SW 1271 (cell line): ENCODE measurements around the gene KIRREL3.

Experiments used
- DNase-seq, 2 experiments: peaks; one replicate each; lab custom pipeline; 2025; lab: John Stamatoyannopoulos, UW

KIRREL3 gene

DNA sequence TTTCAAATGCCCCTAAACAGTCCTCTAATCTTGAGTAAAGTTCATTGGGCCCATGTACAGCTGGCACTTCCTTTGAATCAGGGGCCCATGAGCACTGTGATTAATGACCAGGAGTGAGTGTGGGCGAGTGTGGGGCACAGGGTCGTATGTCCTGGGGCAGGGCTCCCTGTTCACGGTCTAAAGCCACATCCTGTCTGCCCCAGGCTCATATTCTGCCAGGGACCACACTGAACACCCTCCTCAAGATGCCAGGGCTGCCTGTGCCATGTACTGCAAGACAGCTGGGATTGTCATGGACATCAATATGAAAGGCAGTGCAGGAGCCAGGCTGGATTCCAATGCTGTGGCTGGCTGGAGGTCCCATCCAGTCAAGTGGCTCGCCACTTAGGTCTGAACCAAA, 130.5 kb downstream of the KIRREL3 start:
- DNase-seq: no peak

GRCh38 chr11:126868741-126869140, 131.8 kb downstream of the KIRREL3 start:
- no peak for DNase-seq

GRCh38 chr11:126864934-126865333, 135.6 kb downstream of the KIRREL3 start:
- DNase-seq: no peak

- DNase-seq: no peak
These were observed 137.1 kb downstream of the KIRREL3 start for GRCh38 chr11:126863294-126863997.

- DNase-seq: no peak
These were observed 137.8 kb downstream of the KIRREL3 start for GRCh38 chr11:126862664-126863243.

DNA sequence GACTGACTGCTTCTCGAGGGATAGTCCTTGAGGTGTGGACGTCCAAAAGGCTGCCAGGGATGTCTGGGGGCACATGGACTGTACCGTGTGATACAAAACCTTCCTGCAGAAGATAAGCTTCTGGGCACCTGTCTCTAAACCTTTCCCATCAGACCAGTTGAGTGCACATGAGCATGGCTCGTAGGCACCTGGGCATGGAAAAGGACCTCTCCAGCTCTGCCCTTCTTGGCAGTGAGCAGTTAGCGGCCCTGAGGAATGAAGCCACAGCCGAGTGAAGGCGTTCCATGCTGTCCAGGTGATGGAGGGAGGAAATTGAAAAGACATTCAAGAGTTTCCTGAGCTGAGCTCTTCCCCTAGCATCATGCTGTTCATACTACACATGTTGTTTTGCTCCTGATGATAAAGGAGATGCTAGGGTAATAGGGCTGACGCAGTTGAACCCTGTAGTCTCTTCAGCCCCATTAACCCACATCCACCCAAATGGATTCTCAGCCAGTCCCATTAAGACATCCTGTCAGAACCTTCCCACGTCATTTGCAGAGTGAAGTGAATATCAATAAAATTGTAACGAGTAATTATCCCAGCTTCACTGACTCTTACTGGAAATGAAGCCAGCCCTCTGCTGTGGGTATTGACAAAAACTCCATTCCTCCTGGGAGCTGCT, 138.6 kb downstream of the KIRREL3 start:
- DNase-seq: no peak

DNA sequence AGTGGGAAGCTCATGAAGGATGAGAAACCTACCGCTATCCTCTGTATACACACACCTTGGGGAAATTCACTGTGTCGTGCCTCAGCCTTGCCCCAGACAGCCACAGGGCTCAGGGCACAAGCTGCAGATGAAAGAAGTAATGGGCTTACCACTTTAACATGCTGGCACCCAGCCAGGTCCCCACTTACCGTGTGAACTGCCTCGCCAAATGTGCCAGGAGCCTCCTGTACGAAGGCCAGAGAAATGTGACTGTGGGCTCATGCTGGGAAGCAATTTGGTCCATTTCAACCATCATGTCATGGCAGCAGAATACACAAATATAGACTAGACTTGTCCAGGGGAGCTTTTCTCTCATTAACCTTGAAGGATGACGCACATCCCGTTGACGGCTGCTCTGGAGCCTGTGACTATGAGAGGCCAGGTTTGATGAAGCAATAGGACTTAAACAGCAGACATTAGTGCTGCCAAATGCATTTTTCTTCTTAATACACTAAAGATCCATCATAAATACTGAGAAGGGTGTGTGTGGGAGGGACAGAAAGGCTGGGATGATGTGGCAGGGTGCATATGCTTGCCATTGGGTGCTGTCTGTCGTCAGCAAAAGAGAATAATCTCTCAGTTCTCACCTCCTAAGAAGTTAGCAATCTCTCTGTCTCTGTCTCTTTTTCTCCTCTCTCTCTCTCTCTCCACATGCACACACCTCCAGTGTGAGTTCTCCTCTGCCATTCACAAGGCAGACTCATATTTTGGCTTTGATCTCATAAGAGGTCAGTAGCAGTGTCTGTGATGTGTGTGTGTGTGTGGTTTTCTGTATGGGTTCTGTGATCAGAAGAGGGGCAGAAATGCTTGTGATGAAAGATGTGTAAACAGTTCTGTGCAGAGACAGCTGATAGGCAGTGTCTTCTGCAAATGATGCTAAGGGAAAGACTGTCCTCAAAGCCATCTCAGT, 142.4 kb downstream of the KIRREL3 start:
- DNase-seq: no peak

DNA sequence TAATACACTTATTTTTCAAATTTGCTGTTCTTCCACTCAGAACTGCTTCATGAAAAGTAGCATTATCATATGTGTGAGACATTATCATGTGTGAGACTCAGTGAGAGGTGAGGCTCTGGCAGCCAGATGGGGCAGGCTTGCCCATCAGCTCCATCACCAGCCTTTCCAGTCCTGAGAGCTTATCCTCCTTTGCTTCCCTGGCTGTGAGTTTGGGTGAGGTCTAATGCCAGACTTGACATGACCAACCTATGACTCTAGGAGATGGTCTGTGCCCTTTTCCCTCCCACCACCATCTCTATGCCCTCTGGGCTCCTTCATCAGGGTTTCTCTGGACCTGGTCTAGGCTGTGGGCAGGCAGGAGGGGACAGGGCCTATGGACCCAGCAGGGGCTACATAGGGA, 145.0 kb downstream of the KIRREL3 start:
- no peak for DNase-seq

DNA sequence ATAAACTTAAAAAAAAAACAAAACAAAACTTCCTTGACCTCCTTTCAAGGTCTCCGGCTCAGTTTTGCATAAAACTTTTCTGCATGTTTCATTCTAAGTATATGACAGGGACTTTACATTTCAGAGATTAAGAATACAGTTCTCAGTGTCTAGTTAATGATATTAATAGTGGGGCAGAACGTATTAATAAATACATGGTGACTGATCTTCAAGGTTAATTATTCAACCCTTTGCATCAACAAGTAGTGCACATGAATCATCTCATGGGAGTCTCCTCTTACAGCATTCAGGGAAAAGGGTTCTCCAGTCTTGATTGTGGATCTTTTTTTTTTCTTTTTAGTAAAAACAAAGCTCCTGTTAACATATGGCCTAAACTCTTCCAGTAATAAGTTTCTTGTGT, 146.8 kb downstream of the KIRREL3 start:
- no peak for DNase-seq

DNA sequence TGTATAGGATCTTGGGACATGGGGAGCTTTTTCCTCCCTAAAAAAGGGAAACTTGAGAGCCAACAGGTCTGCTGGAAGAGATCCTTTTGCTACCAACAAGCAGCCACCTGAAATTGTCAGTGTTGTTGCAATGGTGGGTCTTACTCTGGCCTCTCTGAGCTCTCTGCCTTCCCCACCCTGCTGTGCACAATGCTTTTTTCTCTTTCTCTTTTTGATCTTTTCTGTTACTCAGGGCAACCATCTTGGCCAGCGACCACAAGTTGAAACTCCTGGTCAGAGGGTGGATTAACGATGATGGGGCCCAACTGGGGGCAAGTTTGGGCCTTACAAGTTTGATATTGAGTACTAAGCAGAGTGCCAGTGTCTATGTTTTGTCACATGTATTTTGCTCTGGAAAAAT, 155.8 kb downstream of the KIRREL3 start:
- no peak for DNase-seq

GRCh38 chr11:126843096-126843495, 157.5 kb downstream of the KIRREL3 start:
- no peak for DNase-seq

DNA sequence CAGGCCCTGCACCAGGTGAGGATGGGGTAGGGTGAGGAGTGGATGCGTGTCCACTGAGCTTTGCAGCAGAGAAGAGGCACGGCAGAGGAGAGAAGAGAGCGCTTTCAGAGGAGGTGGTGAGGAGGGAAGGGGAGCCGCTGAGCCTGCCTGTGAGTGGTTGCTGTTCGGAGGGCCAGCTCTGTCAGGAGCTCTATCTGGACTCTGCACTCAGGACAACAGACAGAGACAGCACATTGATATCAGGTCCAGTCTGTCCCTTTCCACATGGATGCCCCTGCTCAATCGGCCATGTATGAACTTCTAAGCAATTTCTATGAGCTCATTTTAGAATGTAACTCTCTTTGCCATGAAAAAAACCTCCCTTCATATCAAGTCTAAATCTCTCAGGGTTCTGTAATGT, 158.6 kb downstream of the KIRREL3 start:
- no peak for DNase-seq

GRCh38 chr11:126840975-126841374, 159.6 kb downstream of the KIRREL3 start:
- no peak for DNase-seq

GRCh38 chr11:126840201-126840886, 160.2 kb downstream of the KIRREL3 start:
- no peak for DNase-seq

DNA sequence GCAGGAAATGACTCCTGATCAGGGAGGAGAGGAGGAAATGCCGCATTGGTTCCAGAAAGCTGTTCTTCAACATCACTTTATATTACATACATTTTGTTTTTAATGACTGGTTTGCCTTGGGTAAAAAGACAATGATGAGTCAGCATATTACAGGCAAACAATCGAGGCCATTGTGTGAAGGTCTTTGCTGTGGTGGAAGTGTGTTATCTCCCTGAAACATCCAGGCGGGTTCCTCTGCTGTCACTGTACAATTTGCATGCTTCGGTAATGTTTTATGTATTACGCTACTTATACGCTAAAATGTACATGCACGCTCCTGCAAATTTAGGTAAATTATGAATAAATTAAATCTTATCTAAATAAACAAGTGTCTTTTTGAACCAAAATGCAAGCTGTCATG, 161.1 kb downstream of the KIRREL3 start:
- no peak for DNase-seq

- DNase-seq: no peak
These were observed 161.8 kb downstream of the KIRREL3 start for GRCh38 chr11:126838779-126839178.

GRCh38 chr11:126837581-126837980, 163.0 kb downstream of the KIRREL3 start:
- DNase-seq: no peak

GRCh38 chr11:126834573-126834972, 166.0 kb downstream of the KIRREL3 start:
- DNase-seq: no peak

DNA sequence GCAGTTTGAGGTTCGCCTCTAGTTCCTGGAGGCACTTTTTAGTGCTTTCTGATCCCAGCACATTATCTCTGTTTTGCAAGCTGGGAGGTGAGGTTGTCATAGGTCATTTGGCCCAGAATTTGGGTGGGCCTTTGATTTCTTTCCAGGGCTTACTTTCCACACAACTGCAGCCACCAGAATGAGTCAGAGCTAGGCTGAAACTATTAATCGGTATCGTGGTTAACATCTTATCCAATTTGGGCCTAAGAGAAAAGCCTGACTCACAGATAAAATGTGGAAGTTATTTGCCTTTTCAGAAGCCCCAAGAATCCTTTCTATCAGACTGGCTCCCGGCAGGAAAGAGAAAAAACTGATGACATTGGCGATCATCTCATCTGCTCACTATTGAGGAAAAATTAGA, 166.4 kb downstream of the KIRREL3 start:
- DNase-seq: no peak

GRCh38 chr11:126833065-126833464, 167.5 kb downstream of the KIRREL3 start:
- no peak for DNase-seq

GRCh38 chr11:126832387-126832786, 168.2 kb downstream of the KIRREL3 start:
- no peak for DNase-seq
